Panc1 (cell line): ENCODE data around the gene TNFRSF18. TPM values are rescaled to one million over a fixed set of nuclear protein-coding genes. Genes with fewer than 3 reads are reported as not detected.

Experiments
- ATAC-seq: fragments of 200-7000 bp; cut with Tn5 transposase; 2 replicates; pipeline ENCODE4 v1.9.1; 2020; ENCODE audit warnings: mild to moderate bottlenecking, moderate library complexity
- BruUV-seq: library from RNA; stranded (reverse); fragments of 400-500 nt; replicated peaks from 2 replicates; lab custom pipeline; 2021; lab: Mats Ljungman, UMichigan
- CTCF ChIA-PET: fragments of 300-600 bp; sonication (Branson Sonifier 250); formaldehyde crosslinking; loops from one replicate; lab custom pipeline; 2022; ENCODE audit warnings: antibody characterized with exemption; lab: Charles Lee
- POLR2A ChIA-PET: fragments of 300-600 bp; sonication (Branson Sonifier 250); formaldehyde crosslinking; loops from one replicate; lab custom pipeline; 2022; ENCODE audit warnings: antibody characterized with exemption; lab: Charles Lee
- DNase-seq: peaks from one replicate; pipeline ENCODE4 v3.0.0-alpha.2; 2010; ENCODE audit warnings: low read depth, low spot score
- H3K27ac ChIP-seq: 2 replicates; pipeline ENCODE4 v1.5.1; 2011; ENCODE audit warnings: mild to moderate bottlenecking, low read length, inconsistent platforms
- H3K27me3 ChIP-seq: fragments of 200-500 bp; sonication (Bioruptor generic); 2 replicates; pipeline ENCODE4 v1.6.0; 2014; ENCODE audit warnings: low read length, inconsistent platforms; ENCODE audit not compliant: control insufficient read depth, insufficient read depth
- H3K36me3 ChIP-seq: fragments of 200-500 bp; sonication (Bioruptor generic); 2 replicates; pipeline ENCODE4 v1.5.1; 2014; ENCODE audit warnings: inconsistent platforms, mild to moderate bottlenecking, low read length, moderate library complexity; ENCODE audit not compliant: control insufficient read depth, insufficient read depth
- H3K4me1 ChIP-seq: 2 replicates; pipeline ENCODE4 v1.5.1; 2011; ENCODE audit warnings: inconsistent platforms, mild to moderate bottlenecking, low read length, moderate library complexity; ENCODE audit not compliant: control insufficient read depth, insufficient read depth
- H3K4me3 ChIP-seq, 2 experiments: 2 replicates each; pipeline ENCODE4 v1.5.1; 2011 to 2012; ENCODE audit warnings: low read depth in 2 of 2, low read length in 2 of 2, mild to moderate bottlenecking in 2 of 2, inconsistent platforms in 1 of 2, moderate library complexity in 1 of 2
- H3K9me3 ChIP-seq: fragments of 200-500 bp; sonication (Bioruptor generic); 2 replicates; pipeline ENCODE4 v1.5.1; 2014; ENCODE audit warnings: low read depth, mild to moderate bottlenecking, inconsistent platforms, low read length, moderate library complexity; ENCODE audit not compliant: control insufficient read depth, insufficient read depth
- POLR2AphosphoS5 ChIP-seq: IDR thresholded peaks from 2 replicates; pipeline ENCODE4 v1.6.1; 2012; ENCODE audit warnings: mild to moderate bottlenecking, low read depth, low read length, moderate library complexity
- SIN3A ChIP-seq: IDR thresholded peaks from 2 replicates; pipeline ENCODE4 v1.6.1; 2012; ENCODE audit warnings: low read depth, mild to moderate bottlenecking, low read length, moderate library complexity, borderline replicate concordance; ENCODE audit not compliant: insufficient read depth
- TCF7L2 ChIP-seq: IDR thresholded peaks from 2 replicates; pipeline ENCODE4 v1.6.1; 2011; ENCODE audit warnings: mild to moderate bottlenecking, low read depth, low read length, inconsistent platforms
- in situ Hi-C: cut with HindIII; loops from 2 replicates; pipeline ENCODE4 v1.10.0; 2016; ENCODE audit warnings: low sequenced_read_pairs, low pct_unique_long_range_greater_than_20kb
- intact Hi-C: fragments of 100-400 bp; cut with micrococcal nuclease; formaldehyde crosslinking; loops from one replicate; pipeline ENCODE4 v1.10.0; 2022; ENCODE audit not compliant: unreplicated experiment
- total RNA-seq: library from RNA; stranded (reverse); gene quantifications from one replicate; pipeline ENCODE4 v1.2.1, GENCODE V29; 2021; ENCODE audit not compliant: unreplicated experiment
- TF ChIP-seq, protein P1 (sequence below), 2 experiments: IDR thresholded peaks; 2 replicates each; pipeline ENCODE4 v1.6.1; 2011 to 2012; ENCODE audit warnings: low read depth in 2 of 2, control low read depth in 1 of 2, low read length in 1 of 2, mild to moderate bottlenecking in 1 of 2, moderate library complexity in 1 of 2; ENCODE audit not compliant: insufficient read depth in 1 of 2
- TF ChIP-seq, protein P2 (sequence below): fragments of 450-650 bp; IDR thresholded peaks from 2 replicates; pipeline ENCODE4 v1.5.1; 2017; ENCODE audit warnings: mild to moderate bottlenecking

TNFRSF18 gene
- total RNA-seq, 1 experiment from 2014 or later, result 4.3 TPM

DNA sequence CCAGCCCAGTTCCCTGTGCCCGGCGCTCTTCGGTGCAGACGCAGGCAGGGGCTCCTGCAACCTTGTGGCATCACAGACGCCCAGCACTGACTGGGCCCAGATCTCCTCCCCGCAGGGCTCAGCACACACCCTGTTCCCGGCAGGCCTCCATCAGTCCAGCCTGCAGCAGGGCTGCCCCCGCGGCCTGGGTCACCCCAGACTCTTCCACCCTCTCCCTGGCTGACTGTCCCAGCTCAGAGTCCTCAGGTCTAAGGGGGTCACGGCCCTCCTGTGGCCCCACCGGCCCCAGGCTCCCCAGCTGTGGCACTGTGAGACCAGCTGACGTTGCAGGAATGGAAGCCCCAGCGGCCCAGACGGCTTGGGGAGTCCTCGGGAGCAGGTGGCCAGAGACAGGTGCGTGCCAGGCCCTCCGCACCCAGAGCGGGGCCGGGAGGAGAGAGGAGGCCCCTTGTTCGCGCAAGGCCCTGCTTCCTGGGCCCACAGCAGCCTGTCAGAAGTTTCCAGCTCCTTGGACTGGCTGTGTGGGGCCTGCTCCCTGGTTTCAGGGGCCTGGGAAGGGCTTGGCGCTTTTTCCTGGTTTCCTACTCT is 29.9 kb upstream of the TNFRSF18 start:
- in situ Hi-C loops, result no loop called here
- no peaks in the 10 kb centered on the region for H3K27me3 ChIP-seq
- peaks cover 2% of the 10 kb centered on the region; the same call in 1 of the 2 replicates for H3K36me3 ChIP-seq
- DNase-seq (no peak), ATAC-seq (no peak)
- H3K4me3 ChIP-seq, result no peak overlapping the region
- TF ChIP-seq POLR2AphosphoS5 (no peak; the same call in 1 of the 2 replicates), SIN3A (no peak), TCF7L2 (no peak)
- TF ChIP-seq, protein P1, sequence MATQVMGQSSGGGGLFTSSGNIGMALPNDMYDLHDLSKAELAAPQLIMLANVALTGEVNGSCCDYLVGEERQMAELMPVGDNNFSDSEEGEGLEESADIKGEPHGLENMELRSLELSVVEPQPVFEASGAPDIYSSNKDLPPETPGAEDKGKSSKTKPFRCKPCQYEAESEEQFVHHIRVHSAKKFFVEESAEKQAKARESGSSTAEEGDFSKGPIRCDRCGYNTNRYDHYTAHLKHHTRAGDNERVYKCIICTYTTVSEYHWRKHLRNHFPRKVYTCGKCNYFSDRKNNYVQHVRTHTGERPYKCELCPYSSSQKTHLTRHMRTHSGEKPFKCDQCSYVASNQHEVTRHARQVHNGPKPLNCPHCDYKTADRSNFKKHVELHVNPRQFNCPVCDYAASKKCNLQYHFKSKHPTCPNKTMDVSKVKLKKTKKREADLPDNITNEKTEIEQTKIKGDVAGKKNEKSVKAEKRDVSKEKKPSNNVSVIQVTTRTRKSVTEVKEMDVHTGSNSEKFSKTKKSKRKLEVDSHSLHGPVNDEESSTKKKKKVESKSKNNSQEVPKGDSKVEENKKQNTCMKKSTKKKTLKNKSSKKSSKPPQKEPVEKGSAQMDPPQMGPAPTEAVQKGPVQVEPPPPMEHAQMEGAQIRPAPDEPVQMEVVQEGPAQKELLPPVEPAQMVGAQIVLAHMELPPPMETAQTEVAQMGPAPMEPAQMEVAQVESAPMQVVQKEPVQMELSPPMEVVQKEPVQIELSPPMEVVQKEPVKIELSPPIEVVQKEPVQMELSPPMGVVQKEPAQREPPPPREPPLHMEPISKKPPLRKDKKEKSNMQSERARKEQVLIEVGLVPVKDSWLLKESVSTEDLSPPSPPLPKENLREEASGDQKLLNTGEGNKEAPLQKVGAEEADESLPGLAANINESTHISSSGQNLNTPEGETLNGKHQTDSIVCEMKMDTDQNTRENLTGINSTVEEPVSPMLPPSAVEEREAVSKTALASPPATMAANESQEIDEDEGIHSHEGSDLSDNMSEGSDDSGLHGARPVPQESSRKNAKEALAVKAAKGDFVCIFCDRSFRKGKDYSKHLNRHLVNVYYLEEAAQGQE (IDR thresholded peaks at IDR 0.05; ENCODE audit: insufficient read depth in 1 of 2, low read depth in 2 of 2, low read length in 1 of 2), result no peak
- TF ChIP-seq, protein P2, sequence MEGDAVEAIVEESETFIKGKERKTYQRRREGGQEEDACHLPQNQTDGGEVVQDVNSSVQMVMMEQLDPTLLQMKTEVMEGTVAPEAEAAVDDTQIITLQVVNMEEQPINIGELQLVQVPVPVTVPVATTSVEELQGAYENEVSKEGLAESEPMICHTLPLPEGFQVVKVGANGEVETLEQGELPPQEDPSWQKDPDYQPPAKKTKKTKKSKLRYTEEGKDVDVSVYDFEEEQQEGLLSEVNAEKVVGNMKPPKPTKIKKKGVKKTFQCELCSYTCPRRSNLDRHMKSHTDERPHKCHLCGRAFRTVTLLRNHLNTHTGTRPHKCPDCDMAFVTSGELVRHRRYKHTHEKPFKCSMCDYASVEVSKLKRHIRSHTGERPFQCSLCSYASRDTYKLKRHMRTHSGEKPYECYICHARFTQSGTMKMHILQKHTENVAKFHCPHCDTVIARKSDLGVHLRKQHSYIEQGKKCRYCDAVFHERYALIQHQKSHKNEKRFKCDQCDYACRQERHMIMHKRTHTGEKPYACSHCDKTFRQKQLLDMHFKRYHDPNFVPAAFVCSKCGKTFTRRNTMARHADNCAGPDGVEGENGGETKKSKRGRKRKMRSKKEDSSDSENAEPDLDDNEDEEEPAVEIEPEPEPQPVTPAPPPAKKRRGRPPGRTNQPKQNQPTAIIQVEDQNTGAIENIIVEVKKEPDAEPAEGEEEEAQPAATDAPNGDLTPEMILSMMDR, result no peak
- BruUV-seq, result no TSS peak
- ChIA-PET CTCF (interaction anchor here (0.5 kb wide), 1 partner anchor 197 kb away, joined by 3 read pairs; no protein-coding TSS in a partner anchor), POLR2A (no interaction called here)
- no peaks in the 10 kb centered on the region for H3K9me3 ChIP-seq
- peak overlapping the region; percentile 82 for H3K27ac ChIP-seq
- peaks cover 70% of the 10 kb centered on the region for H3K4me1 ChIP-seq
- intact Hi-C loops, result no loop called here

DNA sequence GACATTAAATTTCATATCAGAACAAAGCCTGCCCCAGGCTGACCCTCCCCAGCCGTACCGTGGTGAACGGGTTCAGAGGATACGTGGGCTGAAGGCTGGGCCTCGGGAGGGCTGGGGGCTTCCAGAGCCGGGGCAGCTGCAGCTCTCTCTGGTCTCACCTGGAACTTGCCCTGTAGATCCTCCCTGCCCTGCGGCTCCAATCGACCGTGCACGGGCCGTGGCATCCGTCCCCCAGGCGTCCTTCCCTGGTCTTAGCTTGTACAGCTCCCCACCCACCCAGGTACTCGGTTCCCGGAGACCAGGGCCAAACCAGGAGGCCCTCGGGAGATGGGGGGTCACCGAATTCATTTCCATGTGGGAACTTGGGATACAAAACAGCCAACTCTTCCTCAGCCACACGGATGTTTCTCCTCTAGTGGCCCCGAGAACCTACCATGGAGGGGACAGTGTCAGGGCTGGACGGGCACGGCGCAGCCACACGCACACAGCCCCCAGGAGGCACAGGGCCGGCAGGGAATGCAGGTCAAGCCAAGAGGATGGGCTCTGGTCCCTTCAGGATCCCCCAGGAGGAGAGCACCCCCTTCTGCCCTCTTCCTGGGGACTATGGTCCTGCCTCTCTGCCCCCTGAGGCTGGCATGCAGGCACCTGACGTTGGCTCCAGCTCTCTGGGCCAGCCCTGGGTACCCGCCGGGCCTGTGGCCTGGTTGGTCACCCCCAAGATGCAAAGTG is 28.8 kb upstream of the TNFRSF18 start:
- no peaks in the 10 kb centered on the region for H3K9me3 ChIP-seq
- TF ChIP-seq TCF7L2 (no peak), SIN3A (no peak), POLR2AphosphoS5 (no peak)
- TF ChIP-seq, protein P2, result no peak
- TF ChIP-seq, protein P1 (IDR thresholded peaks at IDR 0.05; ENCODE audit: insufficient read depth in 1 of 2, low read depth in 2 of 2, low read length in 1 of 2), result no peak
- H3K36me3 ChIP-seq, result peaks cover 8% of the 10 kb centered on the region; the same call in 1 of the 2 replicates
- in situ Hi-C loops, result no loop called here
- H3K27me3 ChIP-seq, result no peaks in the 10 kb centered on the region
- DNase-seq (no peak), ATAC-seq (no peak)
- CTCF ChIA-PET, result no interaction called here
- intact Hi-C loops, result no loop called here
- H3K4me1 ChIP-seq, result peaks cover 66% of the 10 kb centered on the region
- POLR2A ChIA-PET, result no interaction called here
- peak overlapping the region; percentile 82 for H3K27ac ChIP-seq
- no peak overlapping the region for H3K4me3 ChIP-seq
- BruUV-seq, result no TSS peak
